ENCODE data around the gene TOX2. TPM values are rescaled to one million over a fixed set of nuclear protein-coding genes. Genes with fewer than 3 reads are reported as not detected.

The TOX2 gene
- total RNA-seq, 4 donors from 2014 or later = 0.20 to 0.42 TPM; not detected in 2

DNA sequence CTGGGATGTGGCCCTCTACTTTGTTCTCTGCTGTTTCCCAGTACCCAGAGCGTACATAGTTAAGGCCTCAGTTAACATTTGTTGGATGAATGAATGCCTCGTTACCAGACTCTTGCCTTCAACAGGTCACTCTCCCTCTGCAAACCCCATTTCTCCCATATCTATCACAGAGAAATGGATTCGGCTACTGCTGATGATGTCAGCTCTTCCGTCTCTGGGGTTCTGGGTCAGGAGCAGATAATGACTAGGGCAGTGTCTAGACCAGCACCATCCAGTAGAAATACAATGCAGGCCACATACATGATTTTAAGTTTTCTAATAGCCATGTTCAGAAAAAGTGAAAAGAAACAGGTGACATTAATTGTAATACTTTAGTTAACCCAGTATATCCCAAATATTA is 47.9 kb downstream of the TOX2 start:
- Histone ChIP-seq H3K27me3 (peaks cover 0 to 4% (median 0%) of the 10 kb centered on the region in 3 donors), H3K4me1 (no peaks in the 10 kb centered on the region), H3K36me3 (no peaks in the 10 kb centered on the region), H3K4me3 (no peak overlapping the region), H3K27ac (no peak overlapping the region), H3K9me3 (no peaks in the 10 kb centered on the region)
- in situ Hi-C loops (cut with MboI; ENCODE audit: low sequenced_read_pairs in 4 of 4) (no loop called here), intact Hi-C loops (cut with DNase I; ENCODE audit: low total_unique reads) (no loop called here)
- TF ChIP-seq, protein P1, sequence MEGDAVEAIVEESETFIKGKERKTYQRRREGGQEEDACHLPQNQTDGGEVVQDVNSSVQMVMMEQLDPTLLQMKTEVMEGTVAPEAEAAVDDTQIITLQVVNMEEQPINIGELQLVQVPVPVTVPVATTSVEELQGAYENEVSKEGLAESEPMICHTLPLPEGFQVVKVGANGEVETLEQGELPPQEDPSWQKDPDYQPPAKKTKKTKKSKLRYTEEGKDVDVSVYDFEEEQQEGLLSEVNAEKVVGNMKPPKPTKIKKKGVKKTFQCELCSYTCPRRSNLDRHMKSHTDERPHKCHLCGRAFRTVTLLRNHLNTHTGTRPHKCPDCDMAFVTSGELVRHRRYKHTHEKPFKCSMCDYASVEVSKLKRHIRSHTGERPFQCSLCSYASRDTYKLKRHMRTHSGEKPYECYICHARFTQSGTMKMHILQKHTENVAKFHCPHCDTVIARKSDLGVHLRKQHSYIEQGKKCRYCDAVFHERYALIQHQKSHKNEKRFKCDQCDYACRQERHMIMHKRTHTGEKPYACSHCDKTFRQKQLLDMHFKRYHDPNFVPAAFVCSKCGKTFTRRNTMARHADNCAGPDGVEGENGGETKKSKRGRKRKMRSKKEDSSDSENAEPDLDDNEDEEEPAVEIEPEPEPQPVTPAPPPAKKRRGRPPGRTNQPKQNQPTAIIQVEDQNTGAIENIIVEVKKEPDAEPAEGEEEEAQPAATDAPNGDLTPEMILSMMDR (IDR thresholded peaks at IDR 0.05 in 4 of 5, conservative IDR thresholded peaks at IDR 0.05 in 1 of 5) = no peak
- TF ChIP-seq POLR2A (IDR thresholded peaks at IDR 0.05) = no peak
- DNase-seq (no peak), ATAC-seq (no peak)

DNA sequence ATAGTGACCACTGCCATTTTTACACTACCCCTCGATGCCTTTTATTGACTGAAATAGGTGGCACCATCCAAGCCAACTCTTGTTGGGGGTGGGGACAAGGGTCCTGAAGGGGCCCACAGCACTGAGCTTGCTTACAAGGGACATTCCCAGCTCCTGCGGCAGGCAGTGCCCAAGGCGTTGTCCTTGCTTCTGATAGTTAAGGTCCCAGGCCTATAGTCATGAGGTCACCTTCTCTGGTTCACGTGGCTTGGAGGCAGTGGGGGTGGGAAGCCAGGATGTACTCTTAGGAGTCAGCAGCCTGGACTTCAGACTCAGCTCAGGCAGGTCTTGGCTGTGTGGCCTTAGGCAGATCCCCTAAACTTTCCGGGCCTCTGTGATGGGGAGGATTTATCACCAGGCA is 48.6 kb downstream of the TOX2 start:
- no peak for ATAC-seq
- peaks cover 0 to 4% (median 0%) of the 10 kb centered on the region in 3 donors for H3K27me3 ChIP-seq
- H3K4me3 ChIP-seq = no peak overlapping the region
- no peaks in the 10 kb centered on the region for H3K36me3 ChIP-seq
- no peak overlapping the region for H3K27ac ChIP-seq
- no peaks in the 10 kb centered on the region for H3K9me3 ChIP-seq
- in situ Hi-C loops (cut with MboI; ENCODE audit: low sequenced_read_pairs in 4 of 4) = no loop called here
- intact Hi-C loops (cut with DNase I; ENCODE audit: low total_unique reads) = no loop called here
- no peaks in the 10 kb centered on the region for H3K4me1 ChIP-seq
- no peak for TF ChIP-seq POLR2A (IDR thresholded peaks at IDR 0.05)
- TF ChIP-seq, protein P1 (IDR thresholded peaks at IDR 0.05 in 4 of 5, conservative IDR thresholded peaks at IDR 0.05 in 1 of 5) = no peak
- no peak for DNase-seq

DNA sequence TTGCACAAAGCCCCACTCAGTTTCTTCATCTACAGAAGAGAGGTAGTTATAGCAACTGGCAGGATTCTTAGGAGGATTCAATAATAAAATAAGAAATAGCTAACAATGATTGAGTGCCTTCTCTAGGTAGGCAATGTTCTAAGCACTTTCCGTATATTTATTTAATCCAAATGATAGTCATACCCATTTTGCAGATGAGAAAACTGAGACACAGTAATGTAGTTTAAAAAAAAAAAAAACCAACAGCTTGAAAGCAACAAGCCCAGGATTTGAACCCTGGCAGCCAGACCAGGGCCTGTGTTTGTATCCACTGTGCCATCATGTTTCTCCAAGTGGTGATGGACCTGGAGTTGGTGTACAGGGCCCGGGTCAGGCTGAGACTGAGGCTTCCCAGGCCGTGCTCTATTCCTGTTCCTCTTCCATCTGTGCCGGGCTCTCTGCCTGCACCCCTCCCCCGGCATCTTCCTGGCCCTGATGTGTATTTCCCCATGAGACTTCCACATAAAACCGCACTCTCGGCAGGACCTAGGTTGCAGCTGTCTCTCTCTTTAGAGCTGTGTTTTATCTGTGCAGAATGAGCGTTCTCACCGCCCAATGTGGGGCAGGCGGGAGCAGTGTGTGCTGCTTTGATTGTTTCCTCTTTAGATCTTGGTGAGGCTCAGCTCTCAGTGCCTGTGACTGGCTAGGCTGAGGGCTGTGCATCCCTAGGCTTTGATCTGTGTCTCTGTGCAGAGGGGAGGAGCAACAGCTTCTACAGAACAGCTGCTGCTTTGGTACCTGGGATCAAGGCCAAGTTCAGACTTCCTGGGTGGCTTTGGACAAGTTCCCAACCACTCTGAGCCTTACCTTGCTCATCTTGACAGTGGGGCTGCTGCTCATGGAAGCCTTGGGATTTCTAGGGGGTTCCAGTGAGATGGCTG is 49.5 kb downstream of the TOX2 start:
- no peaks in the 10 kb centered on the region for H3K4me1 ChIP-seq
- intact Hi-C loops (cut with DNase I; ENCODE audit: low total_unique reads) = no loop called here
- in situ Hi-C loops (cut with MboI; ENCODE audit: low sequenced_read_pairs in 4 of 4) = no loop called here
- no peak overlapping the region for H3K4me3 ChIP-seq
- H3K36me3 ChIP-seq = no peaks in the 10 kb centered on the region
- peaks cover 0 to 4% (median 0%) of the 10 kb centered on the region in 3 donors for H3K27me3 ChIP-seq
- ATAC-seq (no peak), DNase-seq (peak in 1 of 2 donors; percentile 35)
- H3K27ac ChIP-seq = no peak overlapping the region
- TF ChIP-seq, protein P1 (IDR thresholded peaks at IDR 0.05 in 4 of 5, conservative IDR thresholded peaks at IDR 0.05 in 1 of 5) = no peak
- TF ChIP-seq POLR2A (IDR thresholded peaks at IDR 0.05) = no peak
- H3K9me3 ChIP-seq = no peaks in the 10 kb centered on the region

DNA sequence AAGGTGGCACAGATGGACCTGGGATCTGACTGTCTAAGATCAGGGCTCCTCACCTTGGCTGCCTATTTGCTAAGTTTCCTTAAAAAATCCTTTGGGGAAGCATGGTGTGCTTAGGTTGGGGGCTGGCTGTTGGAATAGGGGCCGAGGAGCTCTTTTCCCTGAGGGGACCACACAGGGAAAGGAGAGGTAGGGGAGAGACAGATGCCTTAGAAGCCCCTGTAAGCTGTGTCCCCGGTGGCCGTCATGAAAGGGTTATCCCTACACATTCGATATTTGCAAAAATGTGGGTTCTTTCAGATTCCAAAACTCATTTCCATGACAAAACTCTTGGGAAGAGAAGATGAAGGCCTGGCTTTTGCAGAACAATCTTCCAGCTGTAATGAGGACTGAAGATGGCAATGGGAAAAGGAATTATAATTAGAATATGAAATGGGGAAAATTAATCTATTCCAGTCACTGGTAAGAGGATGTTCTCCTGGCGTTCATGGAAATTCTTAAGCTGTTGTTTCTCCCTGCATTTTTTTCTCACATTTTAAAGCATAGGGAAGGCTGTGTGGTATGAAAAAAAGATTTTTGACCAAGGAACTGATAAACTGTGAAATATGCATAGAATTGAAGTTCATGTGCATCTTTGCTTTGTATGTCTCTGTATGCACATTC is 53.8 kb downstream of the TOX2 start:
- Histone ChIP-seq H3K36me3 (no peaks in the 10 kb centered on the region), H3K9me3 (no peaks in the 10 kb centered on the region), H3K4me3 (no peak overlapping the region), H3K27me3 (peaks cover 0 to 4% (median 0%) of the 10 kb centered on the region in 3 donors), H3K27ac (no peak overlapping the region), H3K4me1 (no peaks in the 10 kb centered on the region)
- intact Hi-C loops (cut with DNase I; ENCODE audit: low total_unique reads) = no loop called here
- no peak for ATAC-seq
- TF ChIP-seq, protein P1 (IDR thresholded peaks at IDR 0.05 in 4 of 5, conservative IDR thresholded peaks at IDR 0.05 in 1 of 5) = no peak
- no peak for TF ChIP-seq POLR2A (IDR thresholded peaks at IDR 0.05)
- in situ Hi-C loops (cut with MboI; ENCODE audit: low sequenced_read_pairs in 4 of 4) = no loop called here
- no peak for DNase-seq

Data from gastrocnemius medialis (tissue), 4 donors.